Measurements from ENCODE around the gene UBP1.
"Not testable (repeated sequence)": the region's sequence is repeated elsewhere in the genome, so short reads cannot be mapped to it uniquely, and the experiment has no call there.

The UBP1 gene

GRCh38 chr3:33417066-33417673, 23.0 kb downstream of the UBP1 start:
- intact Hi-C loops (cut with DNase I; ENCODE audit: low total_unique reads), result no loop called here

GRCh38 chr3:33410816-33411215, 29.4 kb downstream of the UBP1 start:
- DNase-seq; H3K27me3 ChIP-seq; H3K4me3 ChIP-seq; H3K4me1 ChIP-seq; H3K27ac ChIP-seq; H3K9me3 ChIP-seq; intact Hi-C loops (cut with DNase I; ENCODE audit: low total_unique reads): not testable (repeated sequence)
- peaks cover 57 to 93% (median 63%) of the 10 kb centered on the region in 3 donors for H3K36me3 ChIP-seq

More at GRCh38 chr3:33417066-33417673, 23.0 kb downstream of the UBP1 start:
- DNase-seq, result no peak
- Histone ChIP-seq H3K36me3 (peaks cover 13 to 65% (median 30%) of the 10 kb centered on the region in 3 donors), H3K4me3 (no peak overlapping the region), H3K4me1 (no peaks in the 10 kb centered on the region), H3K27me3 (no peaks in the 10 kb centered on the region), H3K9me3 (no peaks in the 10 kb centered on the region), H3K27ac (no peak overlapping the region)
- no peak for TF ChIP-seq CTCF (IDR thresholded peaks at IDR 0.05)

- no peak for DNase-seq
Observed at GRCh38 chr3:33403756-33404155, 36.4 kb downstream of the UBP1 start.

DNA sequence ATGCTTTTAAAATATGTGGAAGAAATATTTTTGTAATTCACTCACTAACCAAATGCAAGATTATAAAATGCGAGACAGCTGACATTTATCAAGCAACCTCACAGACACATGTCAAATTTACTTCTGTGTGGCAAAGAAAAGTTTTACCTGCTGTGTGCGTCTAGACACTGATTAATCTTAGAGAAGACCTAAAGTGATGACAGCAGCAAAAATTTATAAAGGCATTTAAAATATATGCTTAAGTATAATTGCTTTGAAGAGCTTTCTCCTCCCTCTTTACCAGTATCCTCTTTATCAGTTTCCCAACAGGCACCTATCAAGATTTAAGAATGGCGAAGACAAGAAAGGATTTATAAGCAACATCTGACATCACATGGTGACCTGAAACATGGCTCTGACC, 37.3 kb downstream of the UBP1 start:
- intact Hi-C loops (cut with DNase I; ENCODE audit: low total_unique reads), result no loop called here
- Histone ChIP-seq H3K27ac (no peak overlapping the region), H3K4me1 (no peaks in the 10 kb centered on the region), H3K27me3 (no peaks in the 10 kb centered on the region), H3K36me3 (peaks cover 89 to 90% (median 89%) of the 10 kb centered on the region in 3 donors), H3K9me3 (no peaks in the 10 kb centered on the region), H3K4me3 (no peak overlapping the region)
- no peak for TF ChIP-seq CTCF (IDR thresholded peaks at IDR 0.05)
- DNase-seq, result no peak

More at GRCh38 chr3:33403756-33404155, 36.4 kb downstream of the UBP1 start:
- intact Hi-C loops (cut with DNase I; ENCODE audit: low total_unique reads), result no loop called here
- Histone ChIP-seq H3K27ac (no peak overlapping the region), H3K4me1 (no peaks in the 10 kb centered on the region), H3K36me3 (peaks cover 89 to 90% (median 90%) of the 10 kb centered on the region in 3 donors), H3K9me3 (no peaks in the 10 kb centered on the region), H3K4me3 (no peak overlapping the region), H3K27me3 (no peaks in the 10 kb centered on the region)
- TF ChIP-seq CTCF (IDR thresholded peaks at IDR 0.05), result no peak

- DNase-seq, result no peak
- Histone ChIP-seq H3K27ac (no peak overlapping the region), H3K36me3 (peaks cover 81 to 89% (median 89%) of the 10 kb centered on the region in 3 donors)
Observed at GRCh38 chr3:33401781-33402180, 38.4 kb downstream of the UBP1 start.

More at GRCh38 chr3:33401781-33402180, 38.4 kb downstream of the UBP1 start:
- no peaks in the 10 kb centered on the region for H3K9me3 ChIP-seq
- no peak for TF ChIP-seq CTCF (IDR thresholded peaks at IDR 0.05)
- H3K4me1 ChIP-seq, result no peaks in the 10 kb centered on the region
- intact Hi-C loops (cut with DNase I; ENCODE audit: low total_unique reads), result no loop called here
- no peaks in the 10 kb centered on the region for H3K27me3 ChIP-seq
- no peak overlapping the region for H3K4me3 ChIP-seq
